Measurements from ENCODE around the gene RHCE. TPM values are rescaled to one million over a fixed set of nuclear protein-coding genes. Genes with fewer than 3 reads are reported as not detected.
A peak's percentile ranks its signal among the peaks of the same experiment; 100 is the strongest.
"Not testable (repeated sequence)": the region's sequence is repeated elsewhere in the genome, so short reads cannot be mapped to it uniquely, and the experiment has no call there.

Gene RHCE
- total RNA-seq, 1 experiment from 2014 or later: 0.24 TPM

DNA sequence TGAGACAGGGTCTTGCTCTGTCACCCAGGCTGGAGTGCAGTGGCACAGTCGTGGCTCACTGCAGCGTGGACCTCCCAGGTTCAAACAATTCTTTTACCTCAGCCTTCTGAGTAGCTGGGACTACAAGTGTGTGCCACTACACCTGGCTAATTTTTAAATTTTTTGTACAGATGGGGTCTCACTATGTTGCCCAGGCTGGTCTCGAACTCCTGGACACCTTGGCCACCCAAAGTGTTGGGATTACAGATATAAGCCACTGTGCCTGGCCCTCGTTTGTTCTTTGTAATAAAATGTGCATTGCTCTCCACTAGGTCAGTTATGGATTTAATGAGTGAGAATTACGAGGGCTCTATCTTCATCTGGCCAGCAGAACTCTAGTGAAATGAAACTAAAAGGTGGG is 24.0 kb upstream of the RHCE start:
- peak; percentile 49; the same call in 1 of the 2 replicates for TF ChIP-seq ZNF121 (CRISPR knock-in tag; IDR thresholded peaks at IDR 0.05)
- CTCF ChIA-PET: interaction anchor here (1.7 kb wide), 1 partner anchor 366 kb away, joined by 3 read pairs; no protein-coding TSS in a partner anchor
- ATAC-seq; H3K36me3 Mint-ChIP-seq; DNase-seq (ENCODE audit: low spot score); H3K27me3 Mint-ChIP-seq (ENCODE audit: low read depth); H3K9me3 Mint-ChIP-seq; H3K4me3 Mint-ChIP-seq; POLR2A ChIA-PET; H3K27ac Mint-ChIP-seq: not testable (repeated sequence)
- H3K4me1 Mint-ChIP-seq: peaks cover 18% of the 10 kb centered on the region

DNA sequence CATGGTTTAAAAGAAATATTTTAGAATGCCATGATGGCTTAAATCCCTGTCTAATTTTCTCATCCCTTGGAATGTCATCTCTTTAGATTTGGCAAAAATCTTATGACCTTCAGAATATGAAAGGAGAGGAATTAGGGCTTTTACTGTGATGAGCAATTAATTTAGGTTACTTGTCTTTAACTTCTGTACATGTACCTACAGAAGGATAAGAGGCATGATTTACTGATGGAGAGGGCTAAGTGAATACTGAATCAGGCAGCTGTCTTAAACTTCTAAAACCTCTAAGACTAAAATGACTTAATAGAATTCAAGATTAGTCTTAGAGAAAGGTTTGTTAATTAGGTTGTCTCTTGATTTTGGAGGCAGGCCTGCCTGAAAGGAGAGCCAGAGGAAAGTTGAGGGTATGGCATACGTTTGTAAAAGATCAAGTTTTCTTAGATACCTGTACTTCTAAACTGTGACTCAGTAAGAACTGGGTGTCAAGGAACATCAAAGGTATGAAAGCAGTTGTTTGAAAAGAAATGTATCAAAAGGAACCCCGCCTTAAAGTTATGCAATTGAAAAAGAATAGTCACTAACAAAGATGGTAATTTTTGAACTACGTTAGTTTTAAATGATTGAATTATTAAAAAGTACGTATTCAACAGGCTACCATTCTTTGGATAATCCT is 22.5 kb upstream of the RHCE start:
- no peak for ATAC-seq

DNA sequence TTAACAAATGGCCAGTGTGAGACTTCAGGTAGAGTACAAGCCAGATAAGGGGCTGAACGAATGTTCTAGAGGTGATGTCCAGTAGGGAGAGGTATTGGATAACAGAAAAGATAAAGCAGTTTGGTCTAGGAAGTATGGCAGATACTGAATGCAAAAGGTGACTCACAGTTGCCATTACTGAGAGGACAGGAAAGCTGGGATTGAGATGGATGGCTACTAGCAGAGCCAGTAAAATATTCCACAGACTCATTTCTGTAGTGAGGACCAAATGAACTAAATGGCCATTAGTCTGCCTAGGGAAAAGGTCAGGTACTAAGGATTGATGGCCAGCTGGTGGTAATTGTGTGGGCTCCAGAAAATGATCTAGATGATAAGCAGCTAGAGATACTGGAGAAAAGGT is 21.6 kb upstream of the RHCE start:
- H3K27me3 Mint-ChIP-seq (ENCODE audit: low read depth): no peaks in the 10 kb centered on the region
- DNase-seq (ENCODE audit: low spot score) (no peak), ATAC-seq (no peak)
- ChIA-PET POLR2A (no interaction called here), CTCF (interaction anchor here (0.7 to 1.1 kb wide), 2 partner anchors 45 to 59 kb away, joined by 3 to 4 read pairs; no protein-coding TSS in a partner anchor)
- no peaks in the 10 kb centered on the region for H3K9me3 Mint-ChIP-seq
- H3K27ac Mint-ChIP-seq: no peak overlapping the region
- peaks cover 12% of the 10 kb centered on the region for H3K4me1 Mint-ChIP-seq
- H3K4me3 Mint-ChIP-seq: no peak overlapping the region
- no peaks in the 10 kb centered on the region for H3K36me3 Mint-ChIP-seq
- TF ChIP-seq ZNF396 (CRISPR knock-in tag; IDR thresholded peaks at IDR 0.05; ENCODE audit: borderline replicate concordance): no peak

More for the DNA sequence above, 22.5 kb upstream of the RHCE start:
- H3K4me3 Mint-ChIP-seq: no peak overlapping the region
- H3K4me1 Mint-ChIP-seq: peaks cover 18% of the 10 kb centered on the region
- no peaks in the 10 kb centered on the region for H3K9me3 Mint-ChIP-seq
- ChIA-PET CTCF (interaction anchor here (1.1 kb wide), 1 partner anchor 44 kb away, joined by 4 read pairs; no protein-coding TSS in a partner anchor), POLR2A (interaction anchor here (0.7 kb wide), 1 partner anchor 80 kb away, joined by 3 read pairs; no protein-coding TSS in a partner anchor)
- TF ChIP-seq, protein P1, sequence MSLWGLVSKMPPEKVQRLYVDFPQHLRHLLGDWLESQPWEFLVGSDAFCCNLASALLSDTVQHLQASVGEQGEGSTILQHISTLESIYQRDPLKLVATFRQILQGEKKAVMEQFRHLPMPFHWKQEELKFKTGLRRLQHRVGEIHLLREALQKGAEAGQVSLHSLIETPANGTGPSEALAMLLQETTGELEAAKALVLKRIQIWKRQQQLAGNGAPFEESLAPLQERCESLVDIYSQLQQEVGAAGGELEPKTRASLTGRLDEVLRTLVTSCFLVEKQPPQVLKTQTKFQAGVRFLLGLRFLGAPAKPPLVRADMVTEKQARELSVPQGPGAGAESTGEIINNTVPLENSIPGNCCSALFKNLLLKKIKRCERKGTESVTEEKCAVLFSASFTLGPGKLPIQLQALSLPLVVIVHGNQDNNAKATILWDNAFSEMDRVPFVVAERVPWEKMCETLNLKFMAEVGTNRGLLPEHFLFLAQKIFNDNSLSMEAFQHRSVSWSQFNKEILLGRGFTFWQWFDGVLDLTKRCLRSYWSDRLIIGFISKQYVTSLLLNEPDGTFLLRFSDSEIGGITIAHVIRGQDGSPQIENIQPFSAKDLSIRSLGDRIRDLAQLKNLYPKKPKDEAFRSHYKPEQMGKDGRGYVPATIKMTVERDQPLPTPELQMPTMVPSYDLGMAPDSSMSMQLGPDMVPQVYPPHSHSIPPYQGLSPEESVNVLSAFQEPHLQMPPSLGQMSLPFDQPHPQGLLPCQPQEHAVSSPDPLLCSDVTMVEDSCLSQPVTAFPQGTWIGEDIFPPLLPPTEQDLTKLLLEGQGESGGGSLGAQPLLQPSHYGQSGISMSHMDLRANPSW (CRISPR knock-in tag; conservative IDR thresholded peaks at IDR 0.05; ENCODE audit: low read depth): no peak
- TF ChIP-seq, protein P2, sequence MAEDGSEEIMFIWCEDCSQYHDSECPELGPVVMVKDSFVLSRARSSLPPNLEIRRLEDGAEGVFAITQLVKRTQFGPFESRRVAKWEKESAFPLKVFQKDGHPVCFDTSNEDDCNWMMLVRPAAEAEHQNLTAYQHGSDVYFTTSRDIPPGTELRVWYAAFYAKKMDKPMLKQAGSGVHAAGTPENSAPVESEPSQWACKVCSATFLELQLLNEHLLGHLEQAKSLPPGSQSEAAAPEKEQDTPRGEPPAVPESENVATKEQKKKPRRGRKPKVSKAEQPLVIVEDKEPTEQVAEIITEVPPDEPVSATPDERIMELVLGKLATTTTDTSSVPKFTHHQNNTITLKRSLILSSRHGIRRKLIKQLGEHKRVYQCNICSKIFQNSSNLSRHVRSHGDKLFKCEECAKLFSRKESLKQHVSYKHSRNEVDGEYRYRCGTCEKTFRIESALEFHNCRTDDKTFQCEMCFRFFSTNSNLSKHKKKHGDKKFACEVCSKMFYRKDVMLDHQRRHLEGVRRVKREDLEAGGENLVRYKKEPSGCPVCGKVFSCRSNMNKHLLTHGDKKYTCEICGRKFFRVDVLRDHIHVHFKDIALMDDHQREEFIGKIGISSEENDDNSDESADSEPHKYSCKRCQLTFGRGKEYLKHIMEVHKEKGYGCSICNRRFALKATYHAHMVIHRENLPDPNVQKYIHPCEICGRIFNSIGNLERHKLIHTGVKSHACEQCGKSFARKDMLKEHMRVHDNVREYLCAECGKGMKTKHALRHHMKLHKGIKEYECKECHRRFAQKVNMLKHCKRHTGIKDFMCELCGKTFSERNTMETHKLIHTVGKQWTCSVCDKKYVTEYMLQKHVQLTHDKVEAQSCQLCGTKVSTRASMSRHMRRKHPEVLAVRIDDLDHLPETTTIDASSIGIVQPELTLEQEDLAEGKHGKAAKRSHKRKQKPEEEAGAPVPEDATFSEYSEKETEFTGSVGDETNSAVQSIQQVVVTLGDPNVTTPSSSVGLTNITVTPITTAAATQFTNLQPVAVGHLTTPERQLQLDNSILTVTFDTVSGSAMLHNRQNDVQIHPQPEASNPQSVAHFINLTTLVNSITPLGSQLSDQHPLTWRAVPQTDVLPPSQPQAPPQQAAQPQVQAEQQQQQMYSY (CRISPR knock-in tag; IDR thresholded peaks at IDR 0.05): no peak
- TF ChIP-seq NR2C2 (CRISPR knock-in tag; IDR thresholded peaks at IDR 0.05): no peak
- peaks cover 3% of the 10 kb centered on the region; the same call in 1 of the 2 replicates for H3K36me3 Mint-ChIP-seq
- no peaks in the 10 kb centered on the region for H3K27me3 Mint-ChIP-seq (ENCODE audit: low read depth)
- no peak overlapping the region for H3K27ac Mint-ChIP-seq
- no peak for DNase-seq (ENCODE audit: low spot score)

DNA sequence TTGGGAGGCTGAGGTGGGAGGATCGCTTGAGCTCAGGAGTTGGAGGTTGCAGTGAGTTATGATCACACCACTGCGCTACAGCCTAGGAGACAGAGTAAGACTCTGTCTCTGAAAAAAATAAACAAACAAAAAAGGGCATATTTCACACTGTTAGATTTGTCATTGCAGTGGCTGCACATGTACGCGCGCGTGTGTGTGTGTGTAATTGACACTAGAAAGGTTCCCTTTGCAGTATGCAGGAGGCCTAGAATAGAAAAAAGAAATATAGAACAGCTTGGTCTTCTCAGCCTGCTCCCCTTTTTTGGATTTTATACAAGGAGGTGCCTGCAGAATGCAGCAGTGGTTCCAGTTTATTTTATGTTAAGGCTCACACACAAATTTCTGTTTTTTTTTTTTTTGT is 18.7 kb upstream of the RHCE start:
- H3K36me3 Mint-ChIP-seq: no peaks in the 10 kb centered on the region
- H3K27ac Mint-ChIP-seq: no peak overlapping the region
- DNase-seq (ENCODE audit: low spot score): no peak
- no peaks in the 10 kb centered on the region for H3K27me3 Mint-ChIP-seq (ENCODE audit: low read depth)
- ChIA-PET POLR2A (no interaction called here), CTCF (no interaction called here)
- no peaks in the 10 kb centered on the region for H3K4me1 Mint-ChIP-seq
- ATAC-seq: no peak
- no peaks in the 10 kb centered on the region for H3K9me3 Mint-ChIP-seq
- H3K4me3 Mint-ChIP-seq: no peak overlapping the region
- TF ChIP-seq, protein P3, sequence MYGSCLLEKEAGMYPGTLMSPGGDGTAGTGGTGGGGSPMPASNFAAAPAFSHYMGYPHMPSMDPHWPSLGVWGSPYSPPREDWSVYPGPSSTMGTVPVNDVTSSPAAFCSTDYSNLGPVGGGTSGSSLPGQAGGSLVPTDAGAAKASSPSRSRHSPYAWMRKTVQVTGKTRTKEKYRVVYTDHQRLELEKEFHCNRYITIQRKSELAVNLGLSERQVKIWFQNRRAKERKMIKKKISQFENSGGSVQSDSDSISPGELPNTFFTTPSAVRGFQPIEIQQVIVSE (CRISPR knock-in tag; IDR thresholded peaks at IDR 0.05; ENCODE audit: borderline replicate concordance): no peak
- TF ChIP-seq ZNF423 (CRISPR knock-in tag; IDR thresholded peaks at IDR 0.05) (no peak), SMAD4 (CRISPR knock-in tag; IDR thresholded peaks at IDR 0.05) (no peak), GRHL2 (CRISPR knock-in tag; IDR thresholded peaks at IDR 0.05; ENCODE audit: insufficient replicate concordance, severe bottlenecking) (no peak)
- TF ChIP-seq, protein P4, sequence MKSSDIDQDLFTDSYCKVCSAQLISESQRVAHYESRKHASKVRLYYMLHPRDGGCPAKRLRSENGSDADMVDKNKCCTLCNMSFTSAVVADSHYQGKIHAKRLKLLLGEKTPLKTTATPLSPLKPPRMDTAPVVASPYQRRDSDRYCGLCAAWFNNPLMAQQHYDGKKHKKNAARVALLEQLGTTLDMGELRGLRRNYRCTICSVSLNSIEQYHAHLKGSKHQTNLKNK (CRISPR knock-in tag; IDR thresholded peaks at IDR 0.05): no peak
- TF ChIP-seq, protein P5, sequence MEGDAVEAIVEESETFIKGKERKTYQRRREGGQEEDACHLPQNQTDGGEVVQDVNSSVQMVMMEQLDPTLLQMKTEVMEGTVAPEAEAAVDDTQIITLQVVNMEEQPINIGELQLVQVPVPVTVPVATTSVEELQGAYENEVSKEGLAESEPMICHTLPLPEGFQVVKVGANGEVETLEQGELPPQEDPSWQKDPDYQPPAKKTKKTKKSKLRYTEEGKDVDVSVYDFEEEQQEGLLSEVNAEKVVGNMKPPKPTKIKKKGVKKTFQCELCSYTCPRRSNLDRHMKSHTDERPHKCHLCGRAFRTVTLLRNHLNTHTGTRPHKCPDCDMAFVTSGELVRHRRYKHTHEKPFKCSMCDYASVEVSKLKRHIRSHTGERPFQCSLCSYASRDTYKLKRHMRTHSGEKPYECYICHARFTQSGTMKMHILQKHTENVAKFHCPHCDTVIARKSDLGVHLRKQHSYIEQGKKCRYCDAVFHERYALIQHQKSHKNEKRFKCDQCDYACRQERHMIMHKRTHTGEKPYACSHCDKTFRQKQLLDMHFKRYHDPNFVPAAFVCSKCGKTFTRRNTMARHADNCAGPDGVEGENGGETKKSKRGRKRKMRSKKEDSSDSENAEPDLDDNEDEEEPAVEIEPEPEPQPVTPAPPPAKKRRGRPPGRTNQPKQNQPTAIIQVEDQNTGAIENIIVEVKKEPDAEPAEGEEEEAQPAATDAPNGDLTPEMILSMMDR (IDR thresholded peaks at IDR 0.05): no peak
- TF ChIP-seq, protein P6, sequence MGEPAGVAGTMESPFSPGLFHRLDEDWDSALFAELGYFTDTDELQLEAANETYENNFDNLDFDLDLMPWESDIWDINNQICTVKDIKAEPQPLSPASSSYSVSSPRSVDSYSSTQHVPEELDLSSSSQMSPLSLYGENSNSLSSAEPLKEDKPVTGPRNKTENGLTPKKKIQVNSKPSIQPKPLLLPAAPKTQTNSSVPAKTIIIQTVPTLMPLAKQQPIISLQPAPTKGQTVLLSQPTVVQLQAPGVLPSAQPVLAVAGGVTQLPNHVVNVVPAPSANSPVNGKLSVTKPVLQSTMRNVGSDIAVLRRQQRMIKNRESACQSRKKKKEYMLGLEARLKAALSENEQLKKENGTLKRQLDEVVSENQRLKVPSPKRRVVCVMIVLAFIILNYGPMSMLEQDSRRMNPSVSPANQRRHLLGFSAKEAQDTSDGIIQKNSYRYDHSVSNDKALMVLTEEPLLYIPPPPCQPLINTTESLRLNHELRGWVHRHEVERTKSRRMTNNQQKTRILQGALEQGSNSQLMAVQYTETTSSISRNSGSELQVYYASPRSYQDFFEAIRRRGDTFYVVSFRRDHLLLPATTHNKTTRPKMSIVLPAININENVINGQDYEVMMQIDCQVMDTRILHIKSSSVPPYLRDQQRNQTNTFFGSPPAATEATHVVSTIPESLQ (CRISPR knock-in tag; IDR thresholded peaks at IDR 0.05): no peak
